ENCODE measurements around the gene AGPAT2. TPM values are rescaled to one million over a fixed set of nuclear protein-coding genes. Genes with fewer than 3 reads are reported as not detected.
A peak's percentile ranks its signal among the peaks of the same experiment; 100 is the strongest.
"Not testable (repeated sequence)": the region's sequence is repeated elsewhere in the genome, so short reads cannot be mapped to it uniquely, and the experiment has no call there.

The AGPAT2 gene
- total and polyA plus RNA-seq, 8 donors = 24.9 to 170 (median 35.4) TPM

DNA sequence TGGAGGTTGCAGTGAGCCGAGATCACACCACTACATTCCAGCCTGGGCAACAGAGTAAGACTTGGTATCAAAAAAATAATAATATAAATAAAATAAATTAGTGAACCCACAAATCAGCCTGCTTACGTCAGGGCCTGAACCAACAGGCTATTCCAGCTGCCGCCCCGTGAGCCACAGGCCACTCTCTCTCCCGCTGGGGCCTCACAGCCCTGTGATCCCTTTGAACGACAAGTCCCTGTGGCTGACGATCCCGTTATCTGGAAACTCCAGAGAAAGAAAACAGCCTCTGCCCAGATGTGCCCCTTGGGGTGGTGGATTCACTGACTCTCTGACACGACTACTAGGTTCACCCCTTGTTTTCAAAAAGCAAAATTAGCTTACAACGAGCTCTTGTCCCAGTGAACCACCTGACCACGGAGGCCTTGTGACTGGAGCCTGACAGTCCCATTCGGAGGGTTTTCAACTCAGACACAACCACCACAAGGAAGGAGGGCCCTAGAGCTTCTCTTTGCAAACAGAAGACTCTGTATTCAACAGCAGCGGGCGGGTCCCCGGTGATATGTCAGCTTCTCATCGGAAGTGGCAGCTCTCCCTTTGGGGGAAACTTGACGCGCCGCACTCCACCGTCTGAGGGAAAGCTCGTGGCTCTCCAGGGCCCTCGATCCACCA is 20.7 kb upstream of the AGPAT2 start:
- TF ChIP-seq, protein P1, sequence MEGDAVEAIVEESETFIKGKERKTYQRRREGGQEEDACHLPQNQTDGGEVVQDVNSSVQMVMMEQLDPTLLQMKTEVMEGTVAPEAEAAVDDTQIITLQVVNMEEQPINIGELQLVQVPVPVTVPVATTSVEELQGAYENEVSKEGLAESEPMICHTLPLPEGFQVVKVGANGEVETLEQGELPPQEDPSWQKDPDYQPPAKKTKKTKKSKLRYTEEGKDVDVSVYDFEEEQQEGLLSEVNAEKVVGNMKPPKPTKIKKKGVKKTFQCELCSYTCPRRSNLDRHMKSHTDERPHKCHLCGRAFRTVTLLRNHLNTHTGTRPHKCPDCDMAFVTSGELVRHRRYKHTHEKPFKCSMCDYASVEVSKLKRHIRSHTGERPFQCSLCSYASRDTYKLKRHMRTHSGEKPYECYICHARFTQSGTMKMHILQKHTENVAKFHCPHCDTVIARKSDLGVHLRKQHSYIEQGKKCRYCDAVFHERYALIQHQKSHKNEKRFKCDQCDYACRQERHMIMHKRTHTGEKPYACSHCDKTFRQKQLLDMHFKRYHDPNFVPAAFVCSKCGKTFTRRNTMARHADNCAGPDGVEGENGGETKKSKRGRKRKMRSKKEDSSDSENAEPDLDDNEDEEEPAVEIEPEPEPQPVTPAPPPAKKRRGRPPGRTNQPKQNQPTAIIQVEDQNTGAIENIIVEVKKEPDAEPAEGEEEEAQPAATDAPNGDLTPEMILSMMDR (IDR thresholded peaks at IDR 0.05) = no peak
- no peak overlapping the region for H3K27ac ChIP-seq
- no peak for ATAC-seq
- peaks cover 0 to 23% of the 10 kb centered on the region in 2 donors for H3K27me3 ChIP-seq
- H3K4me1 ChIP-seq = peaks cover 6 to 17% of the 10 kb centered on the region in 2 donors
- H3K4me3 ChIP-seq = no peak overlapping the region
- no peak for DNase-seq
- H3K9me3 ChIP-seq = no peaks in the 10 kb centered on the region
- H3K36me3 ChIP-seq = no peaks in the 10 kb centered on the region
- intact Hi-C loops (cut with DNase I) = no loop called here

DNA sequence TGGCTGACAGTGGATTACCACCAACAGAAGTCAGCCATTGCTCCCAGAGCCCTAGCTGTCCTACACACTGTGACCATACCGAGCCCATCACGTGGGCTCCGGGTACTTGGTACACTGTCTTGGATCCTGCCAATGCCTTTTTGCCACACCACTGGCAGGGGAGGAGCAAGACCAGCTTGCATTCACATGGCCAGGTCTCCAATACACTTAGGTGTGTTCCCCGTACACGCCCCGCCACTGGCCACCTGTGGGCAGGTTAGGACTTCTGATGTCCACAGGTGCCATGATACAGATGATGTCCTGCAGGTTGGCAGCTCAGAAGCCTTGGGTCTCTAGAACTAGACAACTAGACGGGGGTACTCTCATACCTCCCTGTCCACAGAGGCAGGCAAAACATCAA is 19.8 kb upstream of the AGPAT2 start:
- DNase-seq (no peak), ATAC-seq (no peak)
- peaks cover 0 to 15% of the 10 kb centered on the region in 2 donors for H3K27me3 ChIP-seq
- H3K4me3 ChIP-seq = no peak overlapping the region
- intact Hi-C loops (cut with DNase I) = no loop called here
- H3K36me3 ChIP-seq = no peaks in the 10 kb centered on the region
- H3K27ac ChIP-seq = no peak overlapping the region
- peaks cover 6 to 11% of the 10 kb centered on the region in 2 donors for H3K4me1 ChIP-seq
- TF ChIP-seq, protein P1 (IDR thresholded peaks at IDR 0.05) = no peak
- no peaks in the 10 kb centered on the region for H3K9me3 ChIP-seq

DNA sequence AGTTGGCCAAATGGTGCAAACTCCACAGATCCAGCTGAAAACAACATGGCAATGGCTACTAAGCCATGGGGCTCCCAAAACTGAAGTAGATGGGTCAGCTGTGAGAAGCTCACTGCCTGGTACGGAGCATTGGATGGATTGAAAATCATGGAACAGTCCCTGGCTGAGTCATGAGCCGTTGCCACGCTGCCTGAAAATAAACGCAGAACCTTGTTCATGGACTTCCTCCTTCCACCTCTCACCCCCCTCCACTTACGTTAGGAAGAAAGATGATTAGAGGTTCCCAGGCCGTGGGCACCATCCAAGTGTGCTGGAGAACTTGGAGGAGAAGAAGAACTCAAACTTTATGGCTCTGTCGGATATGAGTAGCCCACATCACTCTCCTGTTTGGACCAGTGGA is 18.3 kb upstream of the AGPAT2 start:
- Histone ChIP-seq H3K27me3 (peaks cover 4 to 11% of the 10 kb centered on the region in 2 donors), H3K36me3 (no peaks in the 10 kb centered on the region), H3K4me1 (peaks cover 6 to 15% of the 10 kb centered on the region in 2 donors), H3K9me3 (no peaks in the 10 kb centered on the region), H3K4me3 (no peak overlapping the region), H3K27ac (no peak overlapping the region)
- DNase-seq (no peak), ATAC-seq (peak; percentile 16)
- TF ChIP-seq, protein P1 (IDR thresholded peaks at IDR 0.05) = no peak
- intact Hi-C loops (cut with DNase I) = no loop called here

DNA sequence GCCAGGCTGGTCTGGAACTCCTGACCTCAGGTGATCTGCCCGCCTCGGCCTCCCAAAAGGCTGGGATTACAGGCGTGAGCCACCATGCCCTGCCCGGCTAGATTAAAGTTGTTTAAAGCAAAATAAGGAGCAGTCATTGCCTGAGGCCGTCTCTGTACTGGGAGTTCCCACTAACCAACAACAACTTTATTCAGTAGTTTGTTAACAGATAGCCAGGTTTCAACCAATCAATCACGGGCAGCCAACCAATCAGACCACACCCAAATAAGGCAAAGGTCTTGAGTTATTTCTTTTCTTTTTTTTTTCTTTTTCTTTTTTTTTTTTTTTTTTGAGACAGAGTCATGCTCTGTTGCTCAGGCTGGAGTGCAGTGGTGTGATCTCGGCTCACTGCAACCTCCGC is 17.5 kb upstream of the AGPAT2 start:
- DNase-seq; H3K9me3 ChIP-seq; H3K36me3 ChIP-seq; intact Hi-C loops (cut with DNase I); H3K4me3 ChIP-seq; ATAC-seq; H3K27ac ChIP-seq: not testable (repeated sequence)
- H3K4me1 ChIP-seq = peaks cover 6 to 24% of the 10 kb centered on the region in 2 donors
- H3K27me3 ChIP-seq = peaks cover 4 to 16% of the 10 kb centered on the region in 2 donors

DNA sequence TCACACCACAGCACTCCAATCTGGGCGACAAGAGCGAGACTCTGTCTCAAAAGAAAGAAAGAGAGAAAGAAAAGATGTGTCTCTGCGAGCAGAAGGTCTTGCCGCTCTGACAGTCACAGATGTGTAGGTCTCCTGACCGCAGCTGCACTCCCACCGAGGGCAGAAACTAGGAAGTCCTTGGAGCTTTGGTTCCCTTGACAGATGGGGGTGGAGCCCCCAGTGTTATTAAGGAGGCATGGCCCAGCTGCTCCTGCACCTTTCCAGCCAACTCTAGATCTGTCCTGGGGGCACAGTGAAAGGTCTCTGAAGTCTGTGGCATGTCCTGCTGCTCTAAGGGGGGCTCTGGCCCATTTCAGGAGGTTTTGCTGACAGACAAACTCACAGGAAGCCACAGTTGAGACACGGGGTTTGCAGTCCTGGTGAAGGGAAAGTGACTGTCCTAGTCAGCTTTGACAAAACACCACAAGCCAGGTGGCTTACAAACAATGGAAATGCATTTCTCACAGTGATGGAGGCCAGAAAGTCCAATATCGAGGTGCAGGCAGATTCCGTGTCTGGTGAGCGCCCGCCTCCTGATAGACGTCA is 16.1 kb upstream of the AGPAT2 start:
- H3K36me3 ChIP-seq = no peaks in the 10 kb centered on the region
- peaks cover 6 to 37% of the 10 kb centered on the region in 2 donors for H3K4me1 ChIP-seq
- H3K27me3 ChIP-seq = peaks cover 4 to 16% of the 10 kb centered on the region in 2 donors
- TF ChIP-seq, protein P1 (IDR thresholded peaks at IDR 0.05) = no peak
- no peak for ATAC-seq
- intact Hi-C loops (cut with DNase I) = no loop called here
- no peak overlapping the region for H3K4me3 ChIP-seq
- DNase-seq = no peak
- no peaks in the 10 kb centered on the region for H3K9me3 ChIP-seq
- no peak overlapping the region for H3K27ac ChIP-seq

Measured in left lung (tissue), 10 donors.